ENCODE data around the gene SRSF4.

DNA sequence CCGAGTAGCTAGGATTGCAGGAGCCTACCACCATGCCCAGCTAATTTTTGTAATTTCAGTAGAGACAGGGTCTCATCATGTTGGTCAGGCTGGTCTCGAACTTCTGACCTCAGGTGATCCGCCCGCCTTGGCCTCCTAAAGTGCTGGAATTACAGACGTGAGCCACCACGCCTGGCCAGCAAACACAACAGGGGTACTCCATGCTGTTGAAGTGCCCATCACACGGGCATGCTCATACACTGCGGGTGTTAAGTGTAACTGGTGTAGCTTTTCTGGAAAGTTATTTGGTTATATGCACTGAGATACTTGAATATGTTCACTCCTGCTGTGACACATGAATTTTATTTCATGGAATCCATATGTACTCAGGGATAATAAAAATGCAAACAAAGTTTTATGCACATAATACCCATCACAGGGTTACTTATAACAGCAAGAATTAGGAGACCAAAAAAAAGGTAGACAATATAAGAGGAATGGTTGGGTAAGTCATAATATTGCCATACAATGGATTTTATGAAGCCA, 9.2 kb downstream of the SRSF4 start:
- TF ChIP-seq POLR2A (IDR thresholded peaks at IDR 0.05; ENCODE audit: low read depth, low read length): no peak
- TF ChIP-seq, protein P1, sequence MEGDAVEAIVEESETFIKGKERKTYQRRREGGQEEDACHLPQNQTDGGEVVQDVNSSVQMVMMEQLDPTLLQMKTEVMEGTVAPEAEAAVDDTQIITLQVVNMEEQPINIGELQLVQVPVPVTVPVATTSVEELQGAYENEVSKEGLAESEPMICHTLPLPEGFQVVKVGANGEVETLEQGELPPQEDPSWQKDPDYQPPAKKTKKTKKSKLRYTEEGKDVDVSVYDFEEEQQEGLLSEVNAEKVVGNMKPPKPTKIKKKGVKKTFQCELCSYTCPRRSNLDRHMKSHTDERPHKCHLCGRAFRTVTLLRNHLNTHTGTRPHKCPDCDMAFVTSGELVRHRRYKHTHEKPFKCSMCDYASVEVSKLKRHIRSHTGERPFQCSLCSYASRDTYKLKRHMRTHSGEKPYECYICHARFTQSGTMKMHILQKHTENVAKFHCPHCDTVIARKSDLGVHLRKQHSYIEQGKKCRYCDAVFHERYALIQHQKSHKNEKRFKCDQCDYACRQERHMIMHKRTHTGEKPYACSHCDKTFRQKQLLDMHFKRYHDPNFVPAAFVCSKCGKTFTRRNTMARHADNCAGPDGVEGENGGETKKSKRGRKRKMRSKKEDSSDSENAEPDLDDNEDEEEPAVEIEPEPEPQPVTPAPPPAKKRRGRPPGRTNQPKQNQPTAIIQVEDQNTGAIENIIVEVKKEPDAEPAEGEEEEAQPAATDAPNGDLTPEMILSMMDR (IDR thresholded peaks at IDR 0.05; ENCODE audit: extremely low read depth in 1 of 2, insufficient read depth in 1 of 2, low read depth in 1 of 2, low read length in 2 of 2): no peak
- TF ChIP-seq JUN (IDR thresholded peaks at IDR 0.05; ENCODE audit: borderline replicate concordance, insufficient read depth, insufficient read length, low read depth): no peak
- no peak for TF ChIP-seq GATA2 (IDR thresholded peaks at IDR 0.05; ENCODE audit: insufficient read depth, insufficient read length, low read depth, low read length)
- no peak for TF ChIP-seq EZH2 (IDR thresholded peaks at IDR 0.05; ENCODE audit: borderline replicate concordance, low read depth, low read length, severe bottlenecking)
- no peak for TF ChIP-seq FOS (IDR thresholded peaks at IDR 0.05; ENCODE audit: borderline replicate concordance, insufficient read depth, low read length)
- no peak for TF ChIP-seq POLR2AphosphoS5 (IDR thresholded peaks at IDR 0.05; ENCODE audit: insufficient read depth, low read depth, low read length)
